CD4-positive, CD25-positive, alpha-beta regulatory T cell (primary cell): ENCODE data around the gene SETD1B. TPM values are rescaled to one million over a fixed set of nuclear protein-coding genes. Genes with fewer than 3 reads are reported as not detected.
"Not testable (repeated sequence)": the region's sequence is repeated elsewhere in the genome, so short reads cannot be mapped to it uniquely, and the experiment has no call there.

Experiments used
- ATAC-seq, 2 donors: fragments of 150-1000 bp; cut with Tn5 transposase; one replicate each; pipeline ENCODE4 v1.10.0; 2021; ENCODE audit warnings: low read depth in 2 of 2, moderate number of reproducible peaks in 2 of 2, moderate library complexity in 1 of 2
- DNase-seq, 3 donors: peaks; one replicate each; pipeline versions ENCODE4 v3.0.0 to v3.0.0-alpha.2; 2012 to 2022; ENCODE audit warnings: mixed read lengths in 1 of 3
- H3K27ac ChIP-seq: one replicate; pipeline ENCODE4 v1.7.0; 2013; ENCODE audit warnings: mild to moderate bottlenecking, low read length; ENCODE audit not compliant: insufficient read depth, poor library complexity, severe bottlenecking
- H3K27me3 ChIP-seq: one replicate; pipeline ENCODE4 v1.7.0; 2013; ENCODE audit warnings: low read length; ENCODE audit not compliant: control insufficient read depth, insufficient read depth
- H3K36me3 ChIP-seq: one replicate; pipeline ENCODE4 v1.7.0; 2013; ENCODE audit warnings: mild to moderate bottlenecking, low read length, moderate library complexity; ENCODE audit not compliant: control insufficient read depth, insufficient read depth
- H3K4me1 ChIP-seq: 2 replicates; pipeline ENCODE4 v1.7.0; 2013; ENCODE audit warnings: mild to moderate bottlenecking, low read length; ENCODE audit not compliant: insufficient read depth, control insufficient read depth, poor library complexity, severe bottlenecking
- H3K4me3 ChIP-seq: one replicate; pipeline ENCODE4 v1.7.0; 2013; ENCODE audit warnings: low read depth, mild to moderate bottlenecking, low read length, moderate library complexity
- H3K9me3 ChIP-seq, 2 experiments: 1 replicate in 1 of 2; 2 replicates in 1 of 2; pipeline ENCODE4 v1.7.0; 2013; ENCODE audit warnings: low read length in 2 of 2, mild to moderate bottlenecking in 1 of 2, moderate library complexity in 1 of 2; ENCODE audit not compliant: control insufficient read depth in 2 of 2
- H3K27ac Mint-ChIP-seq, 3 donors: one replicate each; pipeline ENCODE4 v1.8.0; 2020 to 2022; ENCODE audit warnings: mild to moderate bottlenecking in 3 of 3, mixed read lengths in 3 of 3, moderate library complexity in 2 of 3
- H3K27me3 Mint-ChIP-seq: one replicate; pipeline ENCODE4 v1.8.0; 2022; ENCODE audit warnings: mild to moderate bottlenecking, mixed read lengths
- H3K36me3 Mint-ChIP-seq: one replicate; pipeline ENCODE4 v1.8.0; 2020; ENCODE audit warnings: mixed read lengths
- H3K4me1 Mint-ChIP-seq, 4 donors: one replicate each; pipeline ENCODE4 v1.8.0; 2020 to 2022; ENCODE audit warnings: mixed read lengths in 4 of 4, mild to moderate bottlenecking in 1 of 4
- H3K4me3 Mint-ChIP-seq, 4 donors: one replicate each; pipeline ENCODE4 v1.8.0; 2020 to 2022; ENCODE audit warnings: mild to moderate bottlenecking in 4 of 4, mixed read lengths in 4 of 4, moderate library complexity in 3 of 4
- H3K9me3 Mint-ChIP-seq, 7 donors: one replicate each; pipeline ENCODE4 v1.8.0; 2020 to 2022; ENCODE audit warnings: mixed read lengths in 7 of 7, mild to moderate bottlenecking in 3 of 7, moderate library complexity in 2 of 7
- polyA plus RNA-seq, 4 donors: library from polyadenylated mRNA; unstranded; fragments of 300-500 nt; fragmentation: Illumina TruSeq; gene quantifications; one replicate each; pipeline ENCODE4 v1.2.3, GENCODE V29; 2021
- total RNA-seq: library from RNA; stranded (reverse); gene quantifications from one replicate; pipeline ENCODE4 v1.2.3, GENCODE V29; 2022

Gene SETD1B
- total and polyA plus RNA-seq, 5 donors from 2014 or later: 1.2 to 118 (median 1.8) TPM

DNA sequence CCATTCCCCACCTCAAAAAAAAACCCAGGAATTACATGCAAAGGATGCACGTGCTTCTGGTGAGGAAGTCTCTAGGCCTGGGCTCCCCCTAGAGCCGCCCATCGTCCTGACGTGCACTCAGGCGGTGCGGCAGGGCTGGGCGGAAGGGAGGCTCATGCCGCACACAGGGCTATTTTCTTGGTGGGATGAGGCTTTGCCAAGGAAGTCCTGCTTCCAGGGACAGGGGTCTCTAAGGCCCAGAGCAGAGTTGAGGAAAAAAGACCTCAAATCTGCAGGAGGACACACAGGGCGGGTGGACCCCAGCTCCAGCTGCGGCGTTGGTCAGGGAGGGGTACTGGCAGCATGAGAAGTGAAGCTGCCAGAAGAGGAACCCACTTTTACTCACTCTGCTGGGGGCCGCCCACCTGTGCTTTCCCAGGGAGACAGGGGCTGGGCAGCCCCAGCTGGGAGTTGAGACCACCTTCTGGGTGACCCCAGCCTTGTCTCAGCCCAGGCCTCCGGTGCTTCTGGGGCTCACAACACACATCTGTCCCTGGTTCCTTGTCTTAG, 14.5 kb upstream of the SETD1B start:
- peak overlapping the region; percentile 90 to 97 (median 94) for H3K4me3 Mint-ChIP-seq
- ATAC-seq (peak; percentile 0), DNase-seq (peak; percentile 44 to 73 (median 50))
- peak overlapping the region; percentile 98 for H3K27ac ChIP-seq
- H3K9me3 ChIP-seq: no peaks in the 10 kb centered on the region
- peak overlapping the region; percentile 99 to 100 (median 99) for H3K27ac Mint-ChIP-seq
- H3K36me3 ChIP-seq: peaks cover 4% of the 10 kb centered on the region
- H3K4me3 ChIP-seq: peak overlapping the region; percentile 74
- no peaks in the 10 kb centered on the region for H3K9me3 Mint-ChIP-seq
- H3K36me3 Mint-ChIP-seq: peaks cover 11% of the 10 kb centered on the region
- H3K4me1 ChIP-seq: peaks cover 91% of the 10 kb centered on the region
- peaks cover 13 to 77% (median 48%) of the 10 kb centered on the region in 4 donors for H3K4me1 Mint-ChIP-seq
- no peaks in the 10 kb centered on the region for H3K27me3 Mint-ChIP-seq
- H3K27me3 ChIP-seq: no peaks in the 10 kb centered on the region

DNA sequence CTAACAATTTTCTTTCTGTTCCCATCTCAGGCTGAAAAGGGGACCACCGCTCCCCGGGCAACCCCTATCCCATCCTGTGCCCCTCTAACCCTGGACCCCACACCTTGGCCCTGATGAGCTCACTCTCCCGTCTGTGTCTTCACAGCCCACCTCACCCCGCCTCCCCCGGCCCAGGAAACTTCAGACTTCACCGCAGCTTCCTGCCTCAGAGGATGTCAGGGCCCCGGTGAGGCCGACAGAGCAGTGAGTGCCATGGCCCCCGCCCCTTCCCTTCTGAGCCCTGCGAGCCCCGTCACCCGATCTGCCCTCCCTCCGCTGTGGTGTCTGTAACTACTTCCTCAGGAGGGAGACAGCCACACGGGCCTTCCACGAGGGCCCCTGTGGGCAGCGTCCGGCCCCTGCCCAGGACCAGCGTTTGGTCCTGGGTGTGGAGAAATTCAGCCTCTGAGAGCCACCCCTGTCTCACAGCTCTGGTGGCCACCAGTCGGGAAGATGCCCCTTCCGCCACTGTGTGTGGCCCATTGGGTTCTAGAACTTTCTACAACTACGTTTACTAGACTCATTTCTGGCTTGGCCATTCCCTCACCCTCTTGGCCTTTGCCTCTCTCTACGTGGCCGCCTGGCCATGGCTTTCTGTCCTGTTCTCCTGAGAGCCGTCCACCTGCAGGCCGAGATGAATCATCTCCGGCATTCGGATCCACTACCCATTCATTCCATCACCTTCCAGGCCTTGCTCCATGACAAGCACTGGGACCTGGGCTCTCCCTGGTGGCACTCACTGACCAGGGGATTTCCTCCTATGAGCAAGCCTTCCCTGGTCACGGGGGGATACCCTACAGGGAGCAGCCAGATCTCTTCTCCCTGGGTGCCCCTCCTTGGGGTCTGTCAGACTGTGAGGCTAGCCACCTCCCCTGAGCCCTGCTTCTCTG, 13.7 kb upstream of the SETD1B start:
- Mint-ChIP-seq H3K27ac (peak overlapping the region; percentile 99 to 100 (median 99)), H3K9me3 (no peaks in the 10 kb centered on the region), H3K4me3 (peak overlapping the region; percentile 90 to 97 (median 94)), H3K36me3 (peaks cover 7% of the 10 kb centered on the region), H3K4me1 (peaks cover 8 to 77% (median 48%) of the 10 kb centered on the region in 4 donors), H3K27me3 (peaks cover 6% of the 10 kb centered on the region)
- ATAC-seq: peak; percentile 75
- no peaks in the 10 kb centered on the region for H3K27me3 ChIP-seq
- H3K4me1 ChIP-seq: peaks cover 91% of the 10 kb centered on the region
- H3K36me3 ChIP-seq: peaks cover 4% of the 10 kb centered on the region
- peak overlapping the region; percentile 98 for H3K27ac ChIP-seq
- peak overlapping the region; percentile 77 for H3K4me3 ChIP-seq
- no peaks in the 10 kb centered on the region for H3K9me3 ChIP-seq
- DNase-seq: peak; percentile 92 to 98 (median 94)

DNA sequence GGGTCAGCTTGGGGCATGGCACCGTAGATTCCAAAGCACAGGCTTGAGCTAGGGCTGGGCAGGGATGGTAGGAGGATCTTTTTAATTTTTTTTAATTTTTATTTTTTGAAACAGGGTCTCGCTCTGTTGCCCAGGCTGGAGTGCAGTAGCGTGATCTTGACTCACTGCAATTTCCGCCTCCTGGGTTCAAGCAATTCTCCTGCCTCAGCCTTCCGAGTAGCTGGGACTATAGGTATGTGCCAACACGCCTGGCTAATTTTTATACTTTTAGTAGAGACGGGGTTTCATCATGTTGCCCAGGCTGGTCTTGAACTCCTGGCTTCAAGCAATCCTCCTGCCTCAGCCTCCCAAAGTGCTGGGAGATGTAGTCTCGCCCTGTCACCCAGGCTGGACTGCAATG, 13.0 kb upstream of the SETD1B start:
- H3K4me1 ChIP-seq: peaks cover 91% of the 10 kb centered on the region
- H3K4me1 Mint-ChIP-seq: peaks cover 6 to 80% (median 51%) of the 10 kb centered on the region in 4 donors

DNA sequence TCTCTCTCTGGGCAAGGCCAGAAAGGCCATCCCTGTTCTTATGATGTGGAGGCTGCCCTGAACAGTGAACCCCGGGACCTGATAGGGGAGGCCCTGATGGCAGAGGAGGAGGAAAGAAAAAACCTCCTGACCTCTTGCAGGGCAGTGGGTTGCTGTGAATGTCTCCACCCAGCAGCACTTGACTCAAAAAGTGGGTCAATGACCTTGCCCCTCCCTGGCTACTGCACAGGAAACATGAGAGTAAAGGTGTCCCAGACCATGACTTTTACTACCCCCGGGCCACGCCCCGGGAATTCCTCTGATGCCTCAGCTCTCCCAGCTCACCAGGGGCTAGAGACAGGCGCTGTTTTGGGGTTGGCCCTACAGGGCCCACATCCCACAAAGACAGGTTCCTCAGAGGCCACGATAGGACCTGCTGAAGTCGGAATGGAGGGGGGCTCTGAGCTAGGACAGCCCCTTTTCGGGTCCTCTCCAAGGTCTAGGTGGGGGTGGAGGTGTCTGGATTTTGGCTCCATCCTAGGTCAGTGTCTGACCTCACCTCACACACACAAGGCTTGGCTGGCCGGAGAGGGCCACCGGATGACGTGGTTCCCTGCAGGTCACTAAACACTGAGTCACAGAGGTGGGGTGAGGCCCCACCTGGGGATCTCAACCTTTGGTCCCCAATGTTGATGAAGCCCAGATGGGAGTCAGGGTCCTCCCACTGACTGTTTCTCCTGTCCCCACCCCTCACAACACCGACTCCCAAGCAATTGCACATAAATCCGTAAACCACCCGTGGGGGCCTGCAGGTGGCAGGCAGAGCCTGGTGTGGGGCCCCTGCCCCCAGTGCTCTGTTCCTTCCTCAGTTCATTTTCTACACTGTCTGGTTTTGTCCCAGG, 11.9 kb upstream of the SETD1B start:
- H3K4me1 Mint-ChIP-seq: peaks cover 5 to 78% (median 49%) of the 10 kb centered on the region in 4 donors
- peak; percentile 33 to 48 (median 35) for DNase-seq
- H3K4me3 Mint-ChIP-seq: peak overlapping the region; percentile 90 to 97 (median 93)
- peak overlapping the region; percentile 98 for H3K27ac ChIP-seq
- no peaks in the 10 kb centered on the region for H3K9me3 Mint-ChIP-seq
- peaks cover 8% of the 10 kb centered on the region for H3K36me3 Mint-ChIP-seq
- H3K27me3 ChIP-seq: no peaks in the 10 kb centered on the region
- no peaks in the 10 kb centered on the region for H3K9me3 ChIP-seq
- no peak for ATAC-seq
- peak overlapping the region; percentile 89 for H3K4me3 ChIP-seq
- H3K36me3 ChIP-seq: peaks cover 16% of the 10 kb centered on the region
- peaks cover 8% of the 10 kb centered on the region for H3K27me3 Mint-ChIP-seq
- H3K27ac Mint-ChIP-seq: peak overlapping the region; percentile 91 to 100 (median 99)
- H3K4me1 ChIP-seq: peaks cover 88% of the 10 kb centered on the region

More for the DNA sequence above, 13.0 kb upstream of the SETD1B start:
- not testable (repeated sequence) for ATAC-seq, DNase-seq, H3K9me3 ChIP-seq, H3K27me3 ChIP-seq, H3K27me3 Mint-ChIP-seq, H3K36me3 Mint-ChIP-seq, H3K36me3 ChIP-seq, H3K9me3 Mint-ChIP-seq
- H3K27ac Mint-ChIP-seq: peak overlapping the region; percentile 99 to 100 (median 99)
- Histone ChIP-seq H3K4me3 (peak overlapping the region; percentile 77), H3K27ac (peak overlapping the region; percentile 98)
- peak overlapping the region; percentile 90 to 97 (median 94) for H3K4me3 Mint-ChIP-seq

DNA sequence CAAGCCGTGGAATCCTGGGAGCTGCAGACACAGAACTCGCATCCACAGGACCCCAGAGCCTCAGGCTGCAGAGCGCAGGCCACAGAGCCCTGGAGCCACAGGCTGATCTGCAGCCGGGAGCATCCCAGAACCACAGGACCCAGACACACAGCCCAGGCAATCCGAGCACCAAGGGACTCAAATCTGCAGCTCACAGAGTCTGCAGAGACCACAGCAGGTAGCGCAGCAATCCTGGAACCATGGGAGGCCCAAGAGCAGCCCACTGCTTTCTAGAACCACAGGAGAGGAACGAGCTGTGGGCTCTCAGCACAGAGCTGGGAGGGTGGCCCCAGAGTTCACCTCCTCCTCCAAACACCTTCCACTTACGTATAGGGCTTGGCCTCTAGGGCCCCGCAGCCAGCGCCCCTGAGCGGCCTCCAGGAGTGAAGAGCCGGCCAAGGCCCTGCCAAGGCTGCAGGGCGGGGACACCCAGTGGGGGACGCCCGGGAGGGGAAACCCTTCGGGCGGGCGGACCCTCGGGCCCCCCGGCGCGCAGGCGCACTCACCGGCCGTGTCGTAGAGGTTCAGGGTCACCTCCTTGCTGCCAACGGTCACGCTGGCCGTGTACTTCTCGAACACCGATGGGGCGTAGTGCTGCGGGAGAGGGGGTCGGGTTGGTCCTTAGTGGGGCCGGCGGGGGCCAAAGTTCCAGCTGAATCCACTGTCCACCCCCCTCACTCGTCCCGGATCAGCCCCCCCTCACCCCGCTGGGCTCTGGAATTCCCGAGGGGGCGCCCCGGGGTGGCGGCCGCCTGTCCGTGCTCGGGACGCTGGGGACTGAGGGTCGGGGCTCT, 11.0 kb upstream of the SETD1B start:
- peak overlapping the region; percentile 91 to 100 (median 99) for H3K27ac Mint-ChIP-seq
- DNase-seq (peak; percentile 53 to 72 (median 66)), ATAC-seq (no peak)
- Histone ChIP-seq H3K27me3 (no peaks in the 10 kb centered on the region), H3K4me1 (peaks cover 88% of the 10 kb centered on the region), H3K4me3 (peak overlapping the region; percentile 89), H3K27ac (peak overlapping the region; percentile 98), H3K9me3 (no peaks in the 10 kb centered on the region), H3K36me3 (peaks cover 18% of the 10 kb centered on the region)
- H3K4me3 Mint-ChIP-seq: peak overlapping the region; percentile 92 to 97 (median 93)
- peaks cover 5% of the 10 kb centered on the region for H3K36me3 Mint-ChIP-seq
- H3K9me3 Mint-ChIP-seq: no peaks in the 10 kb centered on the region
- peaks cover 8% of the 10 kb centered on the region for H3K27me3 Mint-ChIP-seq
- peaks cover 0 to 76% (median 49%) of the 10 kb centered on the region in 4 donors for H3K4me1 Mint-ChIP-seq

DNA sequence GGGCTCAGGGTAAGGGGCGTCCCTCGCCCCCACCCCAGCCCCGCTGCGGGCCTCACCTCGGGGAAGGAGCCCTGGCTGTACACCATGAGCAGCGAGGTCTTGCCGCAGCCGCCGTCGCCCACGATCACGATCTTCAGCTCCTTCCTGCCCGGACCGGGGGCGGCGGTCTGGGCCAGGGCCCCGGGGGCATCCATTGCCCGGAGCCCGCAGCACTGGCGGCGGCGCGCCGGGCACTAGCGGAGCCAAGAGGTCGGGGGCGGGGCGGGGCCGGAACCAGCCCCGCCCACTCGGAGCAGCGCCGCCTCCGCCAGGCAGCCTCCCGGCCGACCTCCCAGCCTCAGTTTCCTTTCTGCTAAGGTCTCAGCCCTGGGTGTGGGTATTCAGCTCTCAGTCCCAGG, 10.4 kb upstream of the SETD1B start, which contains the start of gene RHOF:
RHOF (minus strand) TSS at position 249 of the 398 bp plus-strand sequence; CDS start at position 194, 55 bp downstream.
- peaks cover 8% of the 10 kb centered on the region for H3K27me3 Mint-ChIP-seq
- H3K27ac Mint-ChIP-seq: peak within 1 kb of the TSS; percentile 98 to 100 (median 99)
- DNase-seq: no peak

More for the DNA sequence above, 10.4 kb upstream of the SETD1B start, which contains the start of gene RHOF:
- H3K4me3 ChIP-seq: peak within 1 kb of the TSS; percentile 89
- ATAC-seq: peak in 1 of 2 donors; percentile 1
- H3K27ac ChIP-seq: peak within 1 kb of the TSS; percentile 98
- H3K36me3 ChIP-seq: peaks cover 24% of the 10 kb centered on the region
- peaks cover 88% of the 10 kb centered on the region for H3K4me1 ChIP-seq
- H3K36me3 Mint-ChIP-seq: peaks cover 8% of the 10 kb centered on the region
- H3K27me3 ChIP-seq: no peaks in the 10 kb centered on the region
- peaks cover 0 to 75% (median 46%) of the 10 kb centered on the region in 4 donors for H3K4me1 Mint-ChIP-seq
- H3K9me3 Mint-ChIP-seq: no peaks in the 10 kb centered on the region
- H3K4me3 Mint-ChIP-seq: peak within 1 kb of the TSS; percentile 92 to 97 (median 93)
- no peaks in the 10 kb centered on the region for H3K9me3 ChIP-seq
